HL-60 (cell line): ENCODE measurements around the gene PCBP2.

Source experiments
- DNase-seq, 2 experiments: peaks; one replicate each; pipeline ENCODE4 v3.0.0-alpha.2; 2010 to 2020; ENCODE audit warnings: low read depth in 1 of 2, low spot score in 1 of 2
- H3K27ac ChIP-seq: fragments of 250-450 bp; sonication (Bioruptor Pico); replicated peaks from 2 replicates; pipeline ENCODE4 v1.5.1; 2020; ENCODE audit warnings: mild to moderate bottlenecking, moderate library complexity
- H3K27me3 ChIP-seq: fragments of 250-450 bp; sonication (Bioruptor Pico); 2 replicates; pipeline ENCODE4 v1.5.1; 2021; ENCODE audit warnings: mild to moderate bottlenecking, moderate library complexity; ENCODE audit not compliant: insufficient read depth, poor library complexity, severe bottlenecking
- H3K4me3 ChIP-seq: replicated peaks from 2 replicates; pipeline ENCODE4 v1.5.1; 2011; ENCODE audit warnings: mild to moderate bottlenecking, control low read depth, low read length; ENCODE audit not compliant: insufficient read depth
- GABPA ChIP-seq: IDR thresholded peaks from 2 replicates; pipeline ENCODE4 v1.6.1; 2012; ENCODE audit warnings: low read depth
- POLR2AphosphoS5 ChIP-seq: IDR thresholded peaks from 2 replicates; pipeline ENCODE4 v1.6.1; 2012; ENCODE audit warnings: low read depth
- SPI1 ChIP-seq: IDR thresholded peaks from 2 replicates; pipeline ENCODE4 v1.6.1; 2012; ENCODE audit warnings: low read depth, mild to moderate bottlenecking, borderline replicate concordance
- TF ChIP-seq, protein P1 (sequence below): IDR thresholded peaks from one replicate; pipeline ENCODE4 v1.5.1; 2011; ENCODE audit warnings: low read length, control low read depth, inconsistent platforms; ENCODE audit not compliant: insufficient read depth
- TF ChIP-seq, protein P2 (sequence below): IDR thresholded peaks from 2 replicates; pipeline ENCODE4 v1.6.1; 2012; ENCODE audit warnings: low read depth; ENCODE audit not compliant: insufficient replicate concordance

The PCBP2 gene

DNA sequence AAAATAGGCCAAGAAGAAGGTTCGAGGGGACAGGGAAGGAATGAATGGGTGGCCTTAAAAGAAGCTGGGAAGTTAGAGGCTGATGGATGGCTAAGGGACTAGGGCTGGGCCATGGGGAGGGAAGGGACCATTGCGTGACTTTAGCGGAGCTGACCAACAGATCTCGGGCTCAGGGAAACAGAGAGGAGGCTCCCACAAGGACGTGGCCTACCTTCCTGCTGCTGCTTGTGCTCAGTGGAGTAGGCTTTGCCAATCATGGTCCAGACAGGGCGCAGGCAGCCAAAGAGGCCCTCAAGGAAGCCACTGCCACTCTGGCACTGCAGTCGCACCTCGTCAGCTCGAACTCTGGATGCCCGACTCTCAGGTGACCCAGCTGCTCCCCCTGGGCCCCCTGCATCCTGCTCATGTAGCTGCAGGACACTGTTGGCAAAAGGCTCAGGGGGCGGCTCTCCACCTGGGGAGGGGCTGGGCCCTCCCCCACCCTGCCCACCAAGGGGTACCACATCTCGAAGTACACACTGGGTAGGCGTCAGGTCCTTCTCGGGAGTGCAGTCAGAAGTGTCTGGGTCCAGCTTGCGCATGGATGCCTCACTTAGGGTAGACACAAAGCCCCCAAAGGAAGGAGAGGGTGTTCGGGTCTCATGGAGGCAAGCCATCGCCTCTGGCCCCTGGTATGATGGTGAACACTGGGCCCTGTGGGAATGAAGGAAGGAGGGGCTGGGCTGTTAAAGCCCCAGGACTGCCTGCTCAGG, 35.0 kb downstream of the PCBP2 start:
- H3K27me3 ChIP-seq, result no peaks in the 10 kb centered on the region
- TF ChIP-seq, protein P1, sequence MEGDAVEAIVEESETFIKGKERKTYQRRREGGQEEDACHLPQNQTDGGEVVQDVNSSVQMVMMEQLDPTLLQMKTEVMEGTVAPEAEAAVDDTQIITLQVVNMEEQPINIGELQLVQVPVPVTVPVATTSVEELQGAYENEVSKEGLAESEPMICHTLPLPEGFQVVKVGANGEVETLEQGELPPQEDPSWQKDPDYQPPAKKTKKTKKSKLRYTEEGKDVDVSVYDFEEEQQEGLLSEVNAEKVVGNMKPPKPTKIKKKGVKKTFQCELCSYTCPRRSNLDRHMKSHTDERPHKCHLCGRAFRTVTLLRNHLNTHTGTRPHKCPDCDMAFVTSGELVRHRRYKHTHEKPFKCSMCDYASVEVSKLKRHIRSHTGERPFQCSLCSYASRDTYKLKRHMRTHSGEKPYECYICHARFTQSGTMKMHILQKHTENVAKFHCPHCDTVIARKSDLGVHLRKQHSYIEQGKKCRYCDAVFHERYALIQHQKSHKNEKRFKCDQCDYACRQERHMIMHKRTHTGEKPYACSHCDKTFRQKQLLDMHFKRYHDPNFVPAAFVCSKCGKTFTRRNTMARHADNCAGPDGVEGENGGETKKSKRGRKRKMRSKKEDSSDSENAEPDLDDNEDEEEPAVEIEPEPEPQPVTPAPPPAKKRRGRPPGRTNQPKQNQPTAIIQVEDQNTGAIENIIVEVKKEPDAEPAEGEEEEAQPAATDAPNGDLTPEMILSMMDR, result no peak
- TF ChIP-seq, protein P2, sequence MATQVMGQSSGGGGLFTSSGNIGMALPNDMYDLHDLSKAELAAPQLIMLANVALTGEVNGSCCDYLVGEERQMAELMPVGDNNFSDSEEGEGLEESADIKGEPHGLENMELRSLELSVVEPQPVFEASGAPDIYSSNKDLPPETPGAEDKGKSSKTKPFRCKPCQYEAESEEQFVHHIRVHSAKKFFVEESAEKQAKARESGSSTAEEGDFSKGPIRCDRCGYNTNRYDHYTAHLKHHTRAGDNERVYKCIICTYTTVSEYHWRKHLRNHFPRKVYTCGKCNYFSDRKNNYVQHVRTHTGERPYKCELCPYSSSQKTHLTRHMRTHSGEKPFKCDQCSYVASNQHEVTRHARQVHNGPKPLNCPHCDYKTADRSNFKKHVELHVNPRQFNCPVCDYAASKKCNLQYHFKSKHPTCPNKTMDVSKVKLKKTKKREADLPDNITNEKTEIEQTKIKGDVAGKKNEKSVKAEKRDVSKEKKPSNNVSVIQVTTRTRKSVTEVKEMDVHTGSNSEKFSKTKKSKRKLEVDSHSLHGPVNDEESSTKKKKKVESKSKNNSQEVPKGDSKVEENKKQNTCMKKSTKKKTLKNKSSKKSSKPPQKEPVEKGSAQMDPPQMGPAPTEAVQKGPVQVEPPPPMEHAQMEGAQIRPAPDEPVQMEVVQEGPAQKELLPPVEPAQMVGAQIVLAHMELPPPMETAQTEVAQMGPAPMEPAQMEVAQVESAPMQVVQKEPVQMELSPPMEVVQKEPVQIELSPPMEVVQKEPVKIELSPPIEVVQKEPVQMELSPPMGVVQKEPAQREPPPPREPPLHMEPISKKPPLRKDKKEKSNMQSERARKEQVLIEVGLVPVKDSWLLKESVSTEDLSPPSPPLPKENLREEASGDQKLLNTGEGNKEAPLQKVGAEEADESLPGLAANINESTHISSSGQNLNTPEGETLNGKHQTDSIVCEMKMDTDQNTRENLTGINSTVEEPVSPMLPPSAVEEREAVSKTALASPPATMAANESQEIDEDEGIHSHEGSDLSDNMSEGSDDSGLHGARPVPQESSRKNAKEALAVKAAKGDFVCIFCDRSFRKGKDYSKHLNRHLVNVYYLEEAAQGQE, result no peak
- TF ChIP-seq POLR2AphosphoS5 (no peak), SPI1 (no peak), GABPA (no peak)
- H3K27ac ChIP-seq, result no peak overlapping the region
- no peak for DNase-seq
- no peak overlapping the region for H3K4me3 ChIP-seq

DNA sequence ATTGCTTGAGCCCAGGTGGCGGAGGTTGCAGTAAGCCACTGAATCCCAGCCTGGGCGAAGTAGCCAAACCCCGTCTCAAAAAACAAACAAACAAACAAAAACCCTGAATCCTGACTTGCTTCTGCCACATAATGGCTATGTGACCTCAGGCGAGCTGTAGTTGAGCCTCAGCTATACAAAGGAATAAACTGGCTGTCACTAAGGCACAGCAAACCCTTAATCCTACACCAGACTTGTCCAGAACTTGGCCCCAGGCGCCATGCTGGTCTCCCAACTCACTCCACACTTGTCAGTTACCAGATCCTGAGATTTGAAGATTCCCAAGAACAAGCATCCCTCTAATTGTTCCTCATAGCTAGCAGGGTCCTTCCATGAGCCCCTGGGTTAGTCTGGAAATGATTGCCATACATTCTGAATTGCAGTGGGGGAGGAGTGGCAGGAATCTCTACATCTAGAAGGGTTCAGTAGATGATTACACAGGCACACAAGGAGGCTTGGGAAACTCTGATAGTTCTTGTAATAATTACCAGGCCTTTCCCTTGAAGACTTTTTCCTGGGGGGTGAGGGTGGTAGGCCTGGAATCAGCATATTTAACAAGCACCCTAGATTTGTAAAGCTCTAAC, 37.5 kb downstream of the PCBP2 start:
- no peak overlapping the region for H3K27ac ChIP-seq
- no peaks in the 10 kb centered on the region for H3K27me3 ChIP-seq
- DNase-seq, result no peak
- TF ChIP-seq GABPA, result no peak
- no peak for TF ChIP-seq POLR2AphosphoS5
- TF ChIP-seq SPI1, result no peak
- TF ChIP-seq, protein P1, result no peak
- TF ChIP-seq, protein P2, result no peak
- H3K4me3 ChIP-seq, result no peak overlapping the region

DNA sequence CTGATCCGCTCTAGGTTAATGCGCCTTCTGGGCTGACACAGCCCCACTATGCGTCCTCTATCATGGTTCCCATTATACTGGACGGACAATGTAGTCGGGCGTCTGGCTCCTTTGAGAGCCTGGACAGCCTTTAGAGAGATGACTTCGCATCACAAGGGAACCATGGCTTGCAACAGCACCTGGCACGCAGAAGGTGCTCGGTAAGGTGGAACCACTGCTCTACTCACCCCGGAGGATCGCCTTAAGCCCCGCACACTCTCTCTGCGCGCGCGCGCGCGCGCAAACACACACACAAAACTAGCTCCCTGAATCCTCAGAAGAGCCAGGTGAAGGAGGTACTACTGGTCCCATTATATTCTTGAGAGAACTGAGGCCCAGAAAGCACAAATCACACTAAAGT, 40.3 kb downstream of the PCBP2 start:
- Histone ChIP-seq H3K4me3 (no peak overlapping the region), H3K27ac (no peak overlapping the region), H3K27me3 (no peaks in the 10 kb centered on the region)
- TF ChIP-seq POLR2AphosphoS5 (no peak), GABPA (no peak), SPI1 (no peak)
- TF ChIP-seq, protein P1, result no peak
- TF ChIP-seq, protein P2, result no peak
- peak in 1 of 2 experiments; percentile 10 for DNase-seq
